Vagina (tissue), 2 donors: Measurements from ENCODE around the gene CENPV.

Experiments used
- POLR2AphosphoS5 ChIP-seq, 2 donors: sonication (generic); formaldehyde crosslinking; IDR thresholded peaks; one replicate each; pipeline ENCODE4 v1.9.0; 2017; ENCODE audit warnings: antibody characterized with exemption in 2 of 2, mild to moderate bottlenecking in 2 of 2, low read depth in 1 of 2; ENCODE audit not compliant: insufficient read depth in 1 of 2
- TF ChIP-seq, protein P1 (sequence below), 3 experiments: fragments of 450-650 bp in 2 of 3; fragments of 200-600 bp in 1 of 3; sonication (generic) in 1 of 3; IDR thresholded peaks; one replicate each; pipeline ENCODE4 v1.5.1; 2017 to 2019; ENCODE audit warnings: antibody characterized with exemption in 3 of 3, mild to moderate bottlenecking in 2 of 3, moderate library complexity in 2 of 3

DNA sequence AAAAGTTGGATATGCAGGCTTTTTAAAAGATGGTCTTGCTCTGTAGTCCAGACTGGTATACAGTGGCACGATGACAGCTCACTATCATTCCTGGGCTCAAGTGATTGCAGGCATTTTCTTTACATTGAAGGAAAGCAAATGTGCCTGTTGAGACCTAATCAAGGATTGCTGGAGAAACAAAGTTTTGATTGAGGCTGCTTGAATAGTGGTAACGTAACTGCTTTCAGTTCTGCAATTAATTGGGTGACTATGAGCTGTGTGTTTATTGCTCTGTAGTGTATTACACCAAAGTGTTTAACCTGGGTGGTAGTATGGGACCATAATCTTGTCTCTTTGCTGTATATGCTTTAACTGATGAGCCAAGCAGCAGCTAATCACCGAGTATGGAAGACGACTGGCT lies 29.9 kb upstream of the CENPV start:
- TF ChIP-seq, protein P1, sequence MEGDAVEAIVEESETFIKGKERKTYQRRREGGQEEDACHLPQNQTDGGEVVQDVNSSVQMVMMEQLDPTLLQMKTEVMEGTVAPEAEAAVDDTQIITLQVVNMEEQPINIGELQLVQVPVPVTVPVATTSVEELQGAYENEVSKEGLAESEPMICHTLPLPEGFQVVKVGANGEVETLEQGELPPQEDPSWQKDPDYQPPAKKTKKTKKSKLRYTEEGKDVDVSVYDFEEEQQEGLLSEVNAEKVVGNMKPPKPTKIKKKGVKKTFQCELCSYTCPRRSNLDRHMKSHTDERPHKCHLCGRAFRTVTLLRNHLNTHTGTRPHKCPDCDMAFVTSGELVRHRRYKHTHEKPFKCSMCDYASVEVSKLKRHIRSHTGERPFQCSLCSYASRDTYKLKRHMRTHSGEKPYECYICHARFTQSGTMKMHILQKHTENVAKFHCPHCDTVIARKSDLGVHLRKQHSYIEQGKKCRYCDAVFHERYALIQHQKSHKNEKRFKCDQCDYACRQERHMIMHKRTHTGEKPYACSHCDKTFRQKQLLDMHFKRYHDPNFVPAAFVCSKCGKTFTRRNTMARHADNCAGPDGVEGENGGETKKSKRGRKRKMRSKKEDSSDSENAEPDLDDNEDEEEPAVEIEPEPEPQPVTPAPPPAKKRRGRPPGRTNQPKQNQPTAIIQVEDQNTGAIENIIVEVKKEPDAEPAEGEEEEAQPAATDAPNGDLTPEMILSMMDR (IDR thresholded peaks at IDR 0.05), result no peak
- no peak for TF ChIP-seq POLR2AphosphoS5 (IDR thresholded peaks at IDR 0.05; ENCODE audit: insufficient read depth in 1 of 2, low read depth in 1 of 2)
